SH-SY5Y (cell line): Measurements from ENCODE around the gene UBE3D.

Experiments
- GATA2 ChIP-seq: IDR thresholded peaks from 2 replicates; pipeline ENCODE4 v1.6.1; 2011; ENCODE audit warnings: mild to moderate bottlenecking, low read depth, low read length
- GATA3 ChIP-seq: IDR thresholded peaks from 2 replicates; pipeline ENCODE4 v1.6.1; 2011; ENCODE audit warnings: low read depth, mild to moderate bottlenecking, low read length, moderate library complexity

Gene UBE3D

GRCh38 chr6:83019741-83020140 lies 45.9 kb downstream of the UBE3D start:
- TF ChIP-seq GATA2, result no peak
- TF ChIP-seq GATA3, result no peak

GRCh38 chr6:83008626-83009025 lies 57.0 kb downstream of the UBE3D start:
- TF ChIP-seq GATA3 (no peak), GATA2 (no peak)

GRCh38 chr6:83006270-83006905 lies 59.3 kb downstream of the UBE3D start:
- TF ChIP-seq GATA3 (no peak), GATA2 (no peak)

- TF ChIP-seq GATA3 (no peak), GATA2 (no peak)
These were observed 69.5 kb downstream of the UBE3D start for GRCh38 chr6:82996156-82996555.

- TF ChIP-seq GATA3 (no peak), GATA2 (no peak)
These were observed 70.6 kb downstream of the UBE3D start for GRCh38 chr6:82995066-82995465.

DNA sequence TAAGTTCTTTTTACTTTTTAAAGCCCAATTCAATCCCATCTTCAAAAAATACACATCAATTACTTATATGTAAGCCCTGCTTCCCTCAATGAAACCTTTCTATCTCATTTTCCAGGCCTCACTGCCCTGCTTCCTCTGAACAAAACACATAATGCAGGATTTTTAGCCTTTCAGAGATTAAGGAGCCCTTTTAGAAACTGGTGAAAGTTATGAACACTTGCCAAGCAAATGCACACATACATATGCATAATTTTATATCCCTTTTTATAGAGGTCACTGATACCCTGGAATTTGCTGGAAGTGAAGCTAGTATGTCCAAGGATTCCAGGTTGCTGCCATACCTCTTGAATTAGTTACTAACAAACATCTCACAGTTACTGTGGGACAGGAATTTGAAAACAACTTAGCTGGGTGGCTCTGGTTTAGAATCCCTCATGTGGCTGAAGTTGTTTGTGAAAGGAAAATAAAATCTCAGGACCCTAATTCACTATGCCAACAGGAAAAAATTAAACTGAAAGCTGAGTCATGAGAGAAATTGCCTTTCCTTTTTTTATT lies 75.8 kb downstream of the UBE3D start:
- TF ChIP-seq GATA3 (no peak), GATA2 (no peak)

GRCh38 chr6:82988930-82989351 lies 76.7 kb downstream of the UBE3D start:
- TF ChIP-seq GATA3, result no peak
- no peak for TF ChIP-seq GATA2

DNA sequence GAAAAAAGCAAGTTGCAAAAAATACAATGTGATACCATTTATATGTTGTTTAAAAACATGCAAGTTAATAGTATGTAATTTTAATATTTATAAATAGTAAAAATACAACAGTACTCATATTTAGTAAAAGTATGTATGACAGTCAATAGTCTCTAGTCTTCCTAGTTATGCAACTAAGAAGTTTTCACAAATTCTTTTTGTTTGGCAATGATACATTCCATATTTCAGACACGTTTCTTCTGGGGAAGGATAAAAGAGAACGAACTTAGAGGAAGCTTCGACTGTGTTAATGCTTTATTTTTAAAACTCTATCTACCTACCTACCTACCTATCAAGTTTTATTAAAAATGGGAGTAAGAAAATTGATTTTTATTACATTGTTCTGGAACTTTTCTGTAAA lies 77.7 kb downstream of the UBE3D start:
- TF ChIP-seq GATA2, result no peak
- TF ChIP-seq GATA3, result no peak

DNA sequence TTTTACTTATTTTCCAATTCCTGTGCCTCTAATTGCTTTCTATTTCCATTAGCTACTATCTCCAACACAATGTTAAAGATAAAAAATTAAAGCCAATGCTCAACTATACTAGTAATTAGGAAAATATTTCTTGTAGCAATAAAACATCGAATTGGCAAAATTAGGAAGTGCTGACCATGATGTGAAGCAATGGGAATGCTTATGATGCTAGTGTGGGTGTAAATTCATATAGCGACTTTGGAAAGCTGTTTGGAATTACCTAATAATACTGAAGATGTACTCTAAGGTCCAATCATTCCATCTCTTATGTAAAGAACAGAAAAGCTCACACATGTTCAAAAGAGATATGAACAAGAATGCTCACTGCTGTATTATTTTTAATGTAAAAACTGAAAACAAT lies 78.2 kb downstream of the UBE3D start:
- TF ChIP-seq GATA2 (no peak), GATA3 (no peak)

DNA sequence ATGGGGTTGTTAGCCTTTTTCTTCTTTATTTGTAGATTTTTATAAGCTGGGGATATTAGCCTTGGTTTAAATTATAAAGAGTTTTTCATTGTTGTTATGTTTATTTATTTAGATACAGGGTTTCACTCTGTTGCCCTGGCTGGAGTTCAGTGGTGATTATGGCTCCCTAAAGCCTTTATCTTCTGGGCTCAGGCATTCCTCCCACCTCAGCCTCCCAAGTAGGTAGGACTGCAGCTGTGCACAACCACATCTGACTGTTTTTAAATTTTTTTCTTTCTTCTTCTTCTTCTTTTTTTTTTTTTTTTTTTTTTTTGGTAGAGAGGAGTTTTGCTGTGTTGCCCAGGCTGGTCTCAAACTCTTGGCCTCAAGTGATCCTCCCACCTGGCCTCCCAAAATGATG lies 80.9 kb downstream of the UBE3D start:
- TF ChIP-seq GATA2 (no peak), GATA3 (no peak)

GRCh38 chr6:82980086-82980485 lies 85.6 kb downstream of the UBE3D start:
- no peak for TF ChIP-seq GATA3
- no peak for TF ChIP-seq GATA2

DNA sequence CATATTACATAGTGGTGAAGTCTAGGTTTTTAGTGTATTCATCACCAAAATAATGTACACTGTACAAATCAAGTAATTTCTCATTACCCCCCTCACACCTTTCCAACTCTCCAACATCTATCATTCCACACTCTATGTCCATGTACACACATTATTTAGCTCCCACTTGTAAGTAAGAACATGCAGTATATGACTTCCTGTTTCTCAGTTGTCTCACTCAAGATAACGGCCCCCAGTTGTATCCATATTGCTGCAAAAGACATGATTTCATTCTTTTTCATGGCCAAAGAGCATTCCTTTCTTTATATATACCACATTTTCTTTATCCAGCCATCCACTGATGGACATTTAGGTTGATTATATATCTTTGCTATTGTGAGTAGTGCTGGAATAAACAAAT lies 86.0 kb downstream of the UBE3D start:
- TF ChIP-seq GATA2, result no peak
- TF ChIP-seq GATA3, result no peak

- TF ChIP-seq GATA2 (no peak), GATA3 (no peak)
These were observed 87.2 kb downstream of the UBE3D start for GRCh38 chr6:82978362-82978945.

GRCh38 chr6:82976179-82976578 lies 89.5 kb downstream of the UBE3D start:
- TF ChIP-seq GATA2 (no peak), GATA3 (no peak)

DNA sequence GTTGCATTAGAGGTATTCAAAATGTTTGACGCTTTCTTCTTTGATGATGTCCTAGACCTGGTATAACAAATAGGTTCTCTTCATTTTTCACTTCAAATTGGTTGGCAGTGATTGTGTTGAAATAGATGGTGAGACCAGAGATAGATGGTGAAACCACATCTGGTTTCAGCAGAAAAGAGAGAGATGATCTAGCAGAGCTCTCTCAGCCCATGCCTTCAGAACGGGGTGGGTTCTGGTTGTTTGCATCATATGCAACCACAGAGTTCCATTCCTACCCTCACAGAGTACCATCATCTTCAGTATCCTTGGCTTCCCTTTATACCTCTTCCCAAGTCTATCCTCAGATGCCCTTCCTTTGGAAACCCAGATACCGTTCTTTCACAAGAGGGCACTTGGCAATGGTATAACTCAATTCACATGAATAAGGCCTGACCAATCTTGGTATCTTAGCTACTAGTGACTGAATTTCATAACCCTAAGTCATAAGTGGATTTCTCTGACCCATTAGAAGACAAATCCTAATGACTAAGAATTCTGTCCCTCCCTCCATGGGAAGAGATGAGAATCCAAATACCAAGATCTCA lies 93.7 kb downstream of the UBE3D start:
- TF ChIP-seq GATA3 (no peak), GATA2 (no peak)
